ENCODE results near the gene TOMM40.

The TOMM40 gene

DNA sequence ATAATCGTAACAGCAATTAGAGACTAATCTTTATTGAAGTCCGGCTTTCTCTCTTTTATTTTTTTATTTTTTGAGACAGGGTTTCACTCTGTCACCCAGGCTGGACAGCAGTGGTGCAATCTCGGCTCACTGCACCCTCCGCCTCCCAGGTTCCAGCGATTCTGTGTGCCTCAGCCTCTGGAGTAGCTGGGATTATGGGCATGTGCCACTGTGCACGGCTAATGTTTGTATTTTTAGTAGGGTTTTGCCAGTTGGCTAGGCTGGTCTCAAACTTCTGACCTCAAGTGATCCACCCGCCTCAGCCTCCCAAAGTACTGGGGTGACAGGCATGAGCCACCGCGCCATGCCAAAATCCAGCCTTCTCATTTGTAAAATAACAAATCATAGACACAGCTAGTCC lies 58.5 kb downstream of the TOMM40 start:
- ChIA-PET CTCF (interaction anchor here (1.7 kb wide), 1 partner anchor 46 kb away, joined by 6 read pairs; no protein-coding TSS in a partner anchor), POLR2A (interaction anchor here (1.3 kb wide), 1 partner anchor 41 kb away, joined by 3 read pairs; no protein-coding TSS in a partner anchor)
- TF ChIP-seq BHLHE40 (IDR thresholded peaks at IDR 0.05; ENCODE audit: borderline replicate concordance): no peak
- DNase-seq (ENCODE audit: extremely low spot score): no peak

DNA sequence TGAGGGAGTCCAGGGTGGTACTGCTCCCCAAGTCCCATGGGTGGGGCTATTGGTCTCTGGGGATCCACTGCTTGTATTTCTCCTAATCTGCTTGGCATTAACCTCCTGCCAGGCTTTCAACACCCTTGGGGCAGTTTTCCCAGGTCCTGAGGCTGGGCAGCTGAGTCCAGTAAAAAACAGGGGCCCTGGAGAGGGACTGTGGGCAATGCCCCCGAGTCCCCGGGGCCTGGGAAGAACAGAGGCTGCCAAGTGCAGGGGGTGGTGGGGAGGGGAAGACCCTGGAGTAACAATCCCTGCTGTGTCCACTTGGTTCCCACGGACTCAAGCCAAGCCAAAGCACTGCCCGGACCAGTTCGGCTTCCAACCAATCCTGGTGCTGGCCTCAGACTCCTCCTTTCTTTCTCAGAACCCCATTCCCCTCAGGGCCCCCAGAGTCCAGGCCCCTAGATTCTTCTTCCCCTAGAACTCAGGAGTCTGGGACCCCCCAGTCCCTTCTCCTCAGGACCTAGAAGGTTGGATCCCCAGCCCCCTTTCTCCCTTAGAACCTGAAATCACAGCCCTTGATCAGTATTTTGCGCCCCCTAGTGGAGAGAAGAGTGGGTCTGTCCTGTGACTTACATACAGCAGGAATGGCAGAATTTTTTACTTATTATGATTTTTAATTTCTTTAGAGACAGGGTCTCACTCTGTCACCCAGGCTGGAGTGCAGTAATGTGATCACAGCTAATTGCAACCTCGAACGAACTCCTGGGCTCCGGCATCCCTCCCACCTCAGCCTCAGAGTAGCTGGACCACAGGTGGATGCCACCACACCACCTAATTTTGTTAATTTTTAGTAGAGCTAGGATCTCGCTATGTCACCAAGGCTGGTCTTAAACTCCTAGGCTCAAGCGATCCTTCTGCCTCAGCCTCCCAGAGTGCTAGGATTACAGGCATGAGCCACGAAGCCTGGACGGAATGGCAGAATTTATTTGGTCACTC lies 60.4 kb downstream of the TOMM40 start:
- ChIA-PET CTCF (interaction anchor here (0.7 to 1.4 kb wide), 5 partner anchors 35 to 48 kb away, joined by 3 to 6 read pairs (median 3); partner anchors contain the start of gene APOE), POLR2A (interaction anchor here (1.3 kb wide), 1 partner anchor 46 kb away, joined by 4 read pairs; the partner anchor contains the start of gene APOE)
- TF ChIP-seq LEF1 (IDR thresholded peaks at IDR 0.05; ENCODE audit: borderline replicate concordance) (no peak), CTBP1 (IDR thresholded peaks at IDR 0.05; ENCODE audit: borderline replicate concordance) (no peak), FOXK2 (IDR thresholded peaks at IDR 0.05) (no peak), BHLHE40 (IDR thresholded peaks at IDR 0.05; ENCODE audit: borderline replicate concordance) (no peak), FOXM1 (IDR thresholded peaks at IDR 0.05; ENCODE audit: borderline replicate concordance) (no peak), FOXA1 (IDR thresholded peaks at IDR 0.05) (no peak), HDGF (IDR thresholded peaks at IDR 0.05; ENCODE audit: borderline replicate concordance) (no peak)
- TF ChIP-seq, protein P1, sequence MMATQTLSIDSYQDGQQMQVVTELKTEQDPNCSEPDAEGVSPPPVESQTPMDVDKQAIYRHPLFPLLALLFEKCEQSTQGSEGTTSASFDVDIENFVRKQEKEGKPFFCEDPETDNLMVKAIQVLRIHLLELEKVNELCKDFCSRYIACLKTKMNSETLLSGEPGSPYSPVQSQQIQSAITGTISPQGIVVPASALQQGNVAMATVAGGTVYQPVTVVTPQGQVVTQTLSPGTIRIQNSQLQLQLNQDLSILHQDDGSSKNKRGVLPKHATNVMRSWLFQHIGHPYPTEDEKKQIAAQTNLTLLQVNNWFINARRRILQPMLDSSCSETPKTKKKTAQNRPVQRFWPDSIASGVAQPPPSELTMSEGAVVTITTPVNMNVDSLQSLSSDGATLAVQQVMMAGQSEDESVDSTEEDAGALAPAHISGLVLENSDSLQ (IDR thresholded peaks at IDR 0.05): no peak
- peak; percentile 74 for DNase-seq (ENCODE audit: extremely low spot score)
